GM03348 (cell line): Measurements from ENCODE around the gene CYFIP2.

Experiments
- DNase-seq: peaks from one replicate; pipeline ENCODE4 v3.0.0; 2012; ENCODE audit warnings: low spot score

Gene CYFIP2

DNA sequence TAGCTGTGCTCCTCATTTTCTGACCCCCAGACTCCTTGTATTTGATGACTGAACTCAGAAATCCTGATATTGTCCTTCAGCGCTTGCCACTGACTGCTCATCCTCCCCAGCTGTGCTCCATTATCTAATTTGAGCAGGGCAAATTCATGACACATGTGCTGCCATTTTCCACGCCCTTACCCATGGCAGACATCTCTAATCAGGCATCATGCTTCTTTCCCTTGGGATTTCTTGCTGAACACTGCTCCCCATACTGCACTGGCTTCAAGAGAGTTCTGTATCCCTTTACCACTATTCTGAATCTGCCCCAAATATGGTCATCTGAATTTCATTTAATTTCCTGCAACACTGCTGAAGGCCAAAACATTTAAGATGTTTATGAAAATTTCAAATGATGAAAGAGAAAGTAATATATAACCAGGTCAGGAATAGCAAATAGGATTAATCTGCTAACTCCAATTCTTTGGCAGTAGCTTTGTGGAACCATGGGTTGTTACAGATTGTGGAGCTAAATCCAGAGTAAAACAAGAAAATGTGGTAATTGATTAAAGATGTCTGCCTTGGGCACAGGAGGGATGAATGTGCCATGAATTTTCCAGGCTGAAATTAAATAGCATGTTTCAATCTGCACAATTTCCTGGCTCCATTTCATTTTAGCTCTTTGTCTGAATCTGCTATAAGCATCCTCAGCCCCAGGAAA lies 93.6 kb downstream of the CYFIP2 start:
- peak; percentile 9 for DNase-seq

DNA sequence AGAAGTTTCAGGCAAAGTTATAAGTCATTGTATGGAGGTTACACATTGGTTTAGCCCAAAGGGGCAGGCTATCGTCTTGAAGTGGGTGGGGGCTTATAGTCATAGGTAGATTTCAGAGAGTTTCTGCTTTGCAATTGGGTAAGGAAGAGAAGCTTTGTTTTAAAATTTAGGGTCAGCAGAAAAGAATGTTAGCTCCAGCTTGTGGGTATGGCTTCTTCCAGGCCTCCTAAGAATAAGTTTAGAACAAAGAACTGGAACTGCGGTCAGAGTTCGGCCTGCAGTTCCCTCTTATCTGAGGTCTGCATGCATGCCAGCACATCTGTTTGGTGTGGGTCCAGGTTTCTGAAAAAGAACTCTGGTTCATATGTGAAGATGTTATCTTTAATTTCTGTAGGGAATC lies 96.1 kb downstream of the CYFIP2 start:
- DNase-seq, result no peak

DNA sequence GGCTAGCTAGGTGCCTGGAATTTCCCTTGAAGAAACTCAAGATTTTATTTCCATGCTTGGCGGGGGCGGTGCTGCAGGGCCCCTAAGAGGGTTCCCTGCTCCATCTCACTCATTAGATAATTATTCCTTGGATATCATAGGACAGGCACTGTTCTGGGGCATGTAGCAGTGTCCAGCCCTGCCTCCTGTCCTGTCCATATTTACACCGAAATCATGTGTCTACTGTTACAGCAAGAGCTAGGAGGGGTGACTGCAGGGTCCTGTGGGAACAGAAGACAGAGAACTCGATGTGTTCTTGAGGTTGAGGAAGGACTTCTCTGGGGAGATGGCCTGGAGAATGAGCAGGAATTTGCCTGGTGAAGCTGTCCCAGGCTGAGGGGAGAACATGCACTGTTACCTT lies 96.6 kb downstream of the CYFIP2 start:
- no peak for DNase-seq

DNA sequence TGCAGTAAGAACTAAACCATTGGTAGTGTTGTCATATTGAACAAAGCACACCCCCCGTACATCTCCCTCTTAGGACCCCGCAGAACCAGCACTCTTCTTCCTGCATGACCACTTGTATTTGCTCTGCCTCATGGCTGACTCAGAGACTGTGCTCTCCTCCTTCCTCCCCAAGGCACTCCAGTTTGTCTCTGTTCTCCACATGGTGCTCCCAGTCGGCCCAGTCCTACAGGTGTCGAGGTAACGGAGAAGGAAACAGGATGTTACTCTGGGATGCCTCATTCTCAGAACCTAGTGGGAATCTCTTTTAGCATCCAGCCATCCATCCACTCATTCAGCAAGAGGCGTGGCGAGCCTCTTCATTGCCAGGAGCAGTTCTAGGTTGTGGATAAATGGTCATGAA lies 97.1 kb downstream of the CYFIP2 start:
- DNase-seq, result no peak

DNA sequence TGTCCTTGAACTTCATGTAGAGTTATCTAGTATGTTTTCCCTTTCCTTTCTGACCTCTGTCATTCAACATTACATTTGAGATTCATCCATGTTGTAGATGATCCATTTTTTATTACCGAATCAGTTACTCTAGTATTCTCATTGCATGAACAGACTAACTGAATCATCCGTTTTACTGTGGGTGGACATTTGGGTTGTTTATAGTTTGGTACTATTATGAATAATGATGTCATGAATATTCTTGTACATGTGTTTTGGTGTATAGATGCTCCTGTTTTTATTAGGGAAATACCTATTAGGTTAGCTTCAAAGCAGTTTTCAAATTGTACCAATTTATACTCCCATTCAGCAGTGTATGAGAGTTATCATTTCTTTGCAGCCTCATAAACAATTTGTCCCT lies 99.8 kb downstream of the CYFIP2 start:
- DNase-seq, result no peak

DNA sequence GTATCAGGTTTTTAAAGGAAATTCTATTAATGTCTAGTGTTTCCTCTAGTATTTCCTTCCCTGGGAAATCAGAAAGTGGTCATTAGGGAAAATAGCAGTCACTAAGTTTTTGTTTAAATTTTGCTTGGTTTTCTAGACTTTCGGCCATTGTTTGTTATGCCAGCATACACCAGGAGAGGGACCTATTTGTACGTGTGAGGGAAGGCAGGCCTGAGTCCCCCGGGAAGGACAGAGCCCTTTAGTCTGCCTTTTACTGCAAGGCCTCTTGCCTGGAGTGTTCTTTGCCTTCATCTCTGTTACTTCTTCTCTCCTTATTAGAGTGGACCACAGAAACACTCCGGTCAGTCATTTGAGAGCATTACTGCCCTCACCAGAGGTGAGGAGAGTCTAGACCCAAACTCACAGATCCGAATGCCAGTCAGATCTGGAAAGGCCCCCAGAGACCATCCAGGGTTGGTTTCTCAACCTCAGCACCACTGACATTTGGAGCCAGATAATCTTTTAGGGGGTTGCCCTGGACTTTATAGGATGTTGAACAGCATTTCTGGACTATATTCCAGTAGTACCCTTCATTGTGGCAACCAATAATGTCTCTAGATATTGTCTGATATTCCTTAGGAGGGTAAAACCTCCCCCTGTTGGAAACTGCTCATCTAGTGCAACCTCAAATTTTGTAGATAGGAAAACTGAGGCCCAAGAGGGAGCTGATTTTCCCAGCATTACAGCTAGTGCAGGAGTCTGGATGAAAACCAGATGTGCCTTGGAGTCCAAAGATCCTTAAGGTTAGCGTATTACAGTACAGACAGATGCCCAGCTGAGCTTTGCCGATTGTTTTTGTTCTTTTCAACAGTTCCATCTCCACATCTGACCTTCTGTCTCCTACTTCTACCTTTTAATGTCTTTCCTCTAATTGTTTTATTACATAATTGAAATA lies 101.1 kb downstream of the CYFIP2 start:
- DNase-seq, result peak; percentile 78

DNA sequence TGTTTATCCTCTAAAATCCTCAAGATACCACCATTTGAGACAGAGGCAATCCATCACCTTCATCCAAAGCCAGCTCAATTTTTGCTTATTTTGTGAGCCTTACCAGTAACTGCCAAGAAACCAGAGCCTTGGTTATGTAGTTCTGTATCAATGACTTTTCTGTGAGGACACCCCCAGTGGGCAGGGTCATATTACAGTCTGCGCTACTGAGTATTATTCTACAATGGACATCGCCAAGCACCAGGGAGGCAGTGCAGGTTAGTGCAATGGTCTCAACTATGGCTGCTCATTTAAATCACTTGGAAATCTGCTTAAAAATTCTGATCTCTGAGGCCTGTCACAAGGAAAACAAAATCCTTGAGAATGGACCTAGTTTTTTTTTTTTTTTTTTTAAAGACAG lies 103.6 kb downstream of the CYFIP2 start:
- DNase-seq, result no peak

DNA sequence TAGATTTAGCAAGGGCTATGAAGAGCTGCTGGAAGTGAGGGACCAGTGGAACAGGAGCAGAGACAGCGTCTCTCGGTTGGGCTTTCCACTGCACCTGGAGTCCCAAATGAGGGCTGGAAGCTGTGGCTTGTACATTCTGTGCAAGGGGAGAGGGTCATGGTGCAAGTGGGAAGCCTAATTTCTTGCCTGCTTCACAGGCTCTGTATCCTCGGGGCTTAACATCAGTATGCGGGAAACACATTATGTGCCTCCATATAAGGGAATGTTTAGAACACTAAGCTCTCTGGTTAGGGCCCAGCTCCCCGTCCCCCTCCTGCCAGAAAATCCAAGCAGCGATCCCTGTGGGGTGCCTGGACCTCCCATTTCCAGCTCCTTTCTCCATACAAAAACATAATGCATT lies 105.0 kb downstream of the CYFIP2 start:
- DNase-seq, result no peak

DNA sequence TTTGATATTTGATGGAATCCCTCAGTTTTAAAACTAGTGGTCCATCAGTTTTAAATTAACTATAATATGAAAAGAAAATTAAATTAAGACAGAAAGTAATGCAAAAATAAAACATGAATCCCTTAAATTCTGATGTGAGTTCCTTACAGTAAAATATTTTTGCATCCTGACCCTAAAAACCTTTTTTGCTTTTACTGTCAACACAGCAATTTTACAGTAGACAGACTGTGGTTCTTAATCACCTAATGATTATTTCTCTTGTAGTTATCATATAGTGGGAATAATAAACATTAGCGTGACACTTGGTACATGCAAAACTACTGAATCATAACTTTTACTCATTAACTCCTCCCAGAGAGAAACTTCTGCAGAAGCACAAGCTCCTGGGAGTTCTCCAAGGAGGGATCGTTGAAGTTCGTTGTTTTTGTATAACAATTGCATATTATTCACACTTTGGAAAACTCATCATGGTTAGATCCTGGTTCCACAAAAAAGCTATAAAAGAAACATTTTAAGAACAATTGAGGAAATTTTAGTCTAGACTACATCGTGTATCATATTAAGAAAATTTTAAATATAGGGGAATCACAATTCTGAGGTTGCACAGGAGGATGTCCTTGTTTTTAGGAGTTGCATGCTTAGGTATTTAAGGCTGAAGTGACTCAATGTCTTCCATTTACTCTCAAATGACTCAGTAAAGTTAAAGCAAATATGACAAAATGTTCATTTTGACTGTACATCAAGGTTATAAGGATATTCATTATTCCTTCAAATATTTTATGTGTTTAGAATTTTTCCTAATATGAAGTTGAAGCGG lies 105.9 kb downstream of the CYFIP2 start:
- peak; percentile 47 for DNase-seq

DNA sequence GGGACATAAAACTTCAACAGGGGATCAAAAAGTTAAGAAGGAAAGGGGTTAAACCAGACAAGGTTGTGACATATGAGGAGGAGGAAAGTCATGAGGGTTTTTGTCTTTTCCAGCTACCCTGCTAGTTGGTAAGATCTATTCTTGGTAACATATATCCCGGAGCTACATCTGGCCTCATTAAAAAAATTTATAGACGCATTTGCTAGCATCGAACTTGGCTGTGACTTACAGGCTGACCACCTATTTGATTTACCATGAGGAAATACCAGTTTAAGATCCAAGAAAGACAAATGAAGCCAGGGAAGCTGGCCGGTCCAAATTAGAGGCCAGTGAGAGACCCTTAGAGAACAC lies 106.5 kb downstream of the CYFIP2 start:
- no peak for DNase-seq

DNA sequence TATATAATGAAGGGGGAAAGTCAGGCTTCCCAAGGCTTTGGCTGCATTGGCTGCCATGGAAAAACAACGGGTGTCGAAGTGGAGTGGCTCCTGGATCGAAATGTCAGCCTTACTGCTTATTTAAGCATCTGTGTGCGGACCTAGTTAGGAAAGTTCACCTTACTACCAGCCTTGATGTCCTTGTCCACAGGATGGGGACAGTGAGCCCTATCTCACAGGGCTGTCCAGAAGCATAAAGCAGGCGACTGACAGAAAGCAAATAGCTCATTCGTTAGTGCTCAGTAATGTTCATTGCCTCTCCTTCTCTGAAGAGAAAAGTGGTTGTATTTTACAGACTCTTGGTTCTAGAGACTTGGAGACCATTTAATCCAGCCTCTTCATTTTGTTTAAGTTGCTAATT lies 112.6 kb downstream of the CYFIP2 start:
- DNase-seq, result no peak

DNA sequence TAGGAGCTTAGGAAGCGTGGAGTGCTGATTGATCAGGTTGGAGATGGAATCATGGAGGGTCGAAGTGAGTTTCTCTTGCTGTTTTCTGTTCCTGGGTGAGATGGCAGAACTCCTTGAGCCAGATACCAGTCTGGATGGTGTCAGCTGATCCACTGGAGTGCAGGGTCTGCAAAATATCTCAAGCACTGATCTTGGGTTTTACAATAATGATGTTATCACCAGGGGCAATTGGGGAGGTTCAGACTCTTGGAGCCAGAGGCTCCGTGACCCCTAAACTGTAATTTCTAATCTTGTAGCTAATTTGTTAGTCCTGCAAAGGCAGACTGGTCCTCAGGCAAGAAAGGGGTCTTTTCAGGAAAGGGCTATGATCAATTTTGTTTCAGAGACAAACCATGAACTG lies 114.1 kb downstream of the CYFIP2 start:
- no peak for DNase-seq

DNA sequence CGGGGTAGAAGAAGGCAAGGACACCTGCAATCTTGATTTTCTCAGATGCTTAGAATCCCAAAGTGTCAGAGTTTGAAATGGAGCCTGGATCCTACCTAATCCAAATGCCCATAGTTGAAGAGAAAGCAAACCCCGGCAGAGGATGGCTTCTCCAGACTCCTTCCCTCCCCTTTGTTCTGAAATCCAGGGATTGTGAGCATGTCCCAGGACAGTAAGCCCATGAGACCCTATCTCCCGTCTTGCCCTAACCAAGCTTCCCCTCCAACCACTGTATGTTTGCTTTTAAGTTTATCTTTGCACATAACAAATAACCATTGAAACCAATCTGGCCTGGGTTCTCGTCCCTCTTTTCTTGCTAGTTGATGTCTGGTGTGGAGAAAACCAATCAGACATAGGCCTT lies 115.8 kb downstream of the CYFIP2 start:
- no peak for DNase-seq

DNA sequence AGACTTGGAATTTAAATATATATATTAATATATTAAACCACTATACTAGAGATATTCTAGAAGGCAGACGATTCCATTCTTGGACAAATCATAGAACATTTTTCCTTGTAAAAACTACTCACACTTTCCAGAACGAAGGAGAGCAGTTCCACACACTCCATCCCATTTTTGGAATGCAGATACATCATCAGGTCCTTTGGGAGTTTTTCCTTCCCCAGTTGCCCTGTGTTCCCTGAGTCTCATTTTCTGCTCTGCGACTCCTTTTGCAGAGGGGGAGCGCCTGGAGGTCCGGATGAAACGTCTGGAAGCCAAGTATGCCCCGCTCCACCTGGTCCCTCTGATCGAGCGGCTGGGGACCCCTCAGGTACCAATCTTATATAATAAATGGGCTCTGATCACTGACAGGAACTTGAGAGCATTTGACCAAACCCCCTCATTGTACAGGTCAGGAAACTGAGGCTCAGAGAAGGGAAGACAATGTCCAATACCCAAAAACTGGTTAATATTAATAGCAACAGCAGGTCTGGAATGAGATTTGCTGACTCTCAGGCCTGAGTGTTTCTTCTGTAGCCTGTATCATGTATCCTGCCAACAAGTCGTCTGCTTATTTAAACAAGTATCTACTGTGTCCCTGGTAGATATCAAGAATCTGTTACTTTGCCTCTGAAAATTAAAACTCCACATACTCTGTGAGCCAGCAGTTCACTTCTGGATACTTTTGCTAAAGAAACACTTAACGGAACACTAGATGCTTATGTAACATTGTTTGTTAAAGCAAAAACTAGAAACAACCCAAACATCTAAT lies 117.3 kb downstream of the CYFIP2 start:
- no peak for DNase-seq

DNA sequence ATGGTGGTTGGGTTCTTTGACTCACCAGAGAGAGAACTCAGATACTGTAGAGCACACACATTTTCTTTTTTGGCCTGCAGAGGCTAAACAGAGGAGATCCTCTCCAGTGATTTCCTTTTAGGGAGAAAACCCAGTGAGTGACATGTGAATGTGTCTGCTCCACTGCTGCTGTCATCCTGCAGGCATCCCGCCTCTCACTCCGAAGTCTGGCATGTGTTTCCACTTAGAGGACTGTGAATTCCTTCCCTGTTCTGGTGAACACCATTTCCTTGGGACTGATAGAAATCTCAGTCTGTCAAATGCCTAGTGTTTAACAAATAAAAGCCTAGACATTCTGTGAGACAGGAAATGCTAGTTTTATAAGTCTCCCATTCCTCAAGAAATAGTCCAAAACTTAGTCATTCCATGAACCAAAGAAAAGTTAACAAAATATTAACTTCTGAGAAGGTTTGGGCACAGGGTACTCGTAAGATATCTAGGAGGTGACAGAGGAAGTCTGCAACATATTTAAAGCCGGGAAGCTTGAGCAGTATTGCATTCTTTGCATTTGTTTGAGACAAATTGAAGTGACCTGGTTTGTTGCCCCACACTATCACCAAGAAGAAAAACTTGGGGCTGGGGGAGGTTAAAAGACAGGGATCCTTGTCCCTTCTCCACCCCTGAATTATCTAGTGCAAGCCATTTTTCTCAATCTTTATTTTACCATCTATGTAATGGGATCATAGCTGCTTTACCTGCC lies 119.2 kb downstream of the CYFIP2 start:
- peak; percentile 89 for DNase-seq

DNA sequence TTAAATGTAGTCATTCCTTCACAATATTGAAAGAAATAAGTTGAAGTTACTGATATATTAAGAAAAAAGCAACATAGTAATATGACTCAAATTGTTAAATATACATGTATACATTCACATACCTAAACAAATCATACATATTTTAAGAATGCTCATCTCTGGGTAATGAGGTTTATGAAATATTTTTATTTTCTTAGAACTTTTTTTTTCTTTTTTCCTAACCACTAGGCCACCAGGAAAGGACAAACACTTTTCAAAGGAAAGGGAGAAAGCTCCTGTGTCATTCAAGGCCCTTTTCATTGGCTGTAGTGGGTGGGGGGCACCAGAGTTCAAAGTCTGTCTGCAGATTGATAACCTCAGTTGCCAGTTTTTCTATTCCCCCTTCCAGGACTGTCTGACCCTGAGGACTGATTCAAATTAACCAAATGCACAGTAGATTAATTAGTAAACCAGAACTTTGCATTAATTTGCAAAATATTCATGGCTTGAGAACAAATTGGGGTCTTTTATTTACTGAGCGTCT lies 121.2 kb downstream of the CYFIP2 start:
- no peak for DNase-seq

DNA sequence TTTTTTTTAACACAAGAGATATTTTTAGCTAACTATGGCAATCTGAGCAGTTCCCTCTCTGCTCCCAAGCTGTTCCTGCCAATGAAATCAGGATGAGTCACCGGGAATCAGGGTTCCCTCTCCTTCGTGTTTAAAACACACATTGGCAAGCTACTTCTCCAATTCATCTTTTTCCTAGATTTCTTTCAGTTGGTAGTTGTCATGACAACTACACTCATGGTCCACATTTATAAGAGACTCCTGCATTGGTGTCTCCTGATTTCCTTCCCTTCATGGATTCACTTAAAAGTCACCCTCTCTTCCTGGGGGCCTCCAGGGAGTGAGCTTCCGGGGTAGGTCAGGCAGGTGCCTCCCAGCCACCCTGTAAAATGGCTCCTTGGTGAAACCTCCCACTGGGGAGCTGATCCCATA lies 121.8 kb downstream of the CYFIP2 start:
- DNase-seq, result peak; percentile 89

DNA sequence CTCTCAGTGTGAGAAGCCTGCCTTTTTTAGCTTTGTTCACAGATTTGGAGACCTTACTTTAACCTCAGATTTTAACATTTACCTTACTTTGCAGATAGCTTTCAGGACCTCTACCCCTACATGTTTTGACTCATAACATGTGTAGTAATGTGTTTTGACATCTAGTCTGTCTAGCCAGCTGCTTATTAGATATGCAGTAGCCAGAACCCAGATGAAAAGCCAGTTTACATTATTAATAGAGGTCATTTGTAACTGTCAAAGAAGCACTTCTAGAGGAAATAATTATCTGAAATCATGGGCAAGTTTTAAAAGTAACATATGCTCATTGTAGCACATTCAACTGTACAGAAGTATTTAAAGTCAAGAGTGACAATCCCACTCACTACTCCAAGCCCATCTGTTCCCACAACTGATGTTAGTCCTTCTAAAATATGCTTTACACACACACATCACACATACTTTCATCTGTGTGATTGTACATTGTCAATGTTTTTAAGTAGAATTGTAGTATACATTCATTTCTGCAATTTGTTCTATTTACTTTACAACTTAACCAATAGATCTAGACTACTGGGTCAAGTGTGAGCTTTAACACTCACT lies 122.3 kb downstream of the CYFIP2 start:
- no peak for DNase-seq

DNA sequence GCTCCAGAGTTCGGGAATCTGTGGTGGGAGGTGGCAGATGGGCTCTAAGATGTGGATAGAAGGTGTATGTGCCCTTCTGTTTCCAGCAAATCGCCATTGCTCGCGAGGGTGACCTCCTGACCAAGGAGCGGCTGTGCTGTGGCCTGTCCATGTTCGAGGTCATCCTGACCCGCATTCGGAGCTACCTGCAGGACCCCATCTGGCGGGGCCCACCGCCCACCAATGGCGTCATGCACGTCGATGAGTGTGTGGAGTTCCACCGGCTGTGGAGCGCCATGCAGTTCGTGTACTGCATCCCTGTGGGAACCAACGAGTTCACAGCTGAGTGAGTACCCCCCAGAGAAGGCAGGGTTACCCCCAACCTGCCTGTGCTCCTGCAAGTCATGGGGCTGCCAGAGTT lies 123.2 kb downstream of the CYFIP2 start:
- DNase-seq, result no peak

DNA sequence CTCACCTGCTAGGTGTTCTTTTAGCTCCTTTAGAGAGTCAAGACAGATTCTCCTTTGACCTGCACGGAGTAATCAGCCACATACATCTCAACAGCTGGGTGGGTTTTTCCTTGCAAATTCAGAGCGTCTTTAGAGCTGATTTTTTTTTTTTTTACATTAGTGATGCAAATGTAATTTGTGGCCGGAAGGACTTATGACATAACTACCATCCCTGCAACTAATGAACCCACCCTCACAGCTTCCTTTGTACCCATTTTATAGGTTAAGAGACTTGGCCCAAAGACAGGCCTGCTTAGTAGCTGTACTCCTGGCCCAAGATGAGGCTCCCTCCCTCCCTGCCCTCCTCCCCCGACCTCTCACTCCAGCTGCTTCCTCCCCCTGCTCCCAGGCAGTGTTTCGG lies 124.2 kb downstream of the CYFIP2 start:
- no peak for DNase-seq
